ENCODE measurements around the gene EHD1.
"Not testable (repeated sequence)": the region's sequence is repeated elsewhere in the genome, so short reads cannot be mapped to it uniquely, and the experiment has no call there.

EHD1 gene

GRCh38 chr11:64852804-64853509 lies 25.5 kb downstream of the EHD1 start:
- no peak overlapping the region for H3K27ac ChIP-seq (ENCODE audit: low read depth, low read length)
- no peaks in the 10 kb centered on the region for H3K9me3 ChIP-seq (ENCODE audit: insufficient read depth, low read depth, low read length)
- 93% methylated on average over 23 of the region's 24 CpGs for WGBS
- no peak overlapping the region for H3K9ac ChIP-seq (ENCODE audit: low read depth, low read length)
- peaks cover 8% of the 10 kb centered on the region for H3K4me1 ChIP-seq (ENCODE audit: insufficient read depth, low read length)
- no peaks in the 10 kb centered on the region for H3K27me3 ChIP-seq (ENCODE audit: insufficient read depth, low read length)
- H3K4me3 ChIP-seq (ENCODE audit: low read length): no peak overlapping the region
- peaks cover 8% of the 10 kb centered on the region for H3K36me3 ChIP-seq (ENCODE audit: insufficient read depth, low read length)

GRCh38 chr11:64851831-64852351 lies 26.5 kb downstream of the EHD1 start:
- Histone ChIP-seq H3K27ac (ENCODE audit: low read depth, low read length) (peak overlapping the region; percentile 10; the same call in 1 of the 2 replicates), H3K9me3 (ENCODE audit: insufficient read depth, low read depth, low read length) (no peaks in the 10 kb centered on the region), H3K4me3 (ENCODE audit: low read length) (no peak overlapping the region), H3K36me3 (ENCODE audit: insufficient read depth, low read length) (peaks cover 8% of the 10 kb centered on the region), H3K9ac (ENCODE audit: low read depth, low read length) (peak overlapping the region; percentile 44; the same call in 1 of the 2 replicates), H3K27me3 (ENCODE audit: insufficient read depth, low read length) (no peaks in the 10 kb centered on the region), H3K4me1 (ENCODE audit: insufficient read depth, low read length) (peaks cover 8% of the 10 kb centered on the region)
- WGBS: 89% methylated on average over 8 of the region's 8 CpGs

DNA sequence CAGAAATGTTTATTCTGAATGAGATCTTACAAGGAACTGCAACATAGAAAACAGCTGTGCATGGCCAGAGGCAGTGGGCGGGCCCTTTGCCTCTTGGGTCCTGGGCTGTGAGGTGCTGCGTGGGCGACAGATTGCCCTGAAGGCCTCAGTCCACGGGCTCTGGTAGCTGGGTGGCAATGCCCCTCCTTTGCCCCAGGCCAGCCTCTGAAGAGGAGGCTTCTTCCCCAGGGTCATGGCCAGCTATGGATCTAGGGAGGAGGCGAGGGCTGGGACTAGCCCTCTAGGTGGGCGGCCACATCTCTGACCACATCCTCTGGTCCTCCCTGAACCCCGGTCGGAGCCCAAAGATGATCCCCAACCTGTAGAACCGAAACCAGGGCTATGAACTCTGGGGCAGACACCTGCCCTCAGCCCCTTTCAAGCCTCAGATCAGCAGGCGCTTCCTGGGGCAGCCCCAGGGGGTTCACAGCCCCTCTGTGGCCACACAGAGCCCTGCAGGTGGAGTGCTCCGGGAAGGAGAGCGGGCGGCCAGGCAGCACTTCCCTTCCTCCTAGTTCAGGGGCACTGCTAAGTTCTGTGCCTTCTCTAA lies 27.3 kb downstream of the EHD1 start:
- Histone ChIP-seq H3K27ac (ENCODE audit: low read depth, low read length) (peak overlapping the region; percentile 49; the same call in 1 of the 2 replicates), H3K36me3 (ENCODE audit: insufficient read depth, low read length) (peaks cover 8% of the 10 kb centered on the region), H3K27me3 (ENCODE audit: insufficient read depth, low read length) (no peaks in the 10 kb centered on the region), H3K9ac (ENCODE audit: low read depth, low read length) (peak overlapping the region; percentile 44; the same call in 1 of the 2 replicates), H3K9me3 (ENCODE audit: insufficient read depth, low read depth, low read length) (no peaks in the 10 kb centered on the region), H3K4me1 (ENCODE audit: insufficient read depth, low read length) (peaks cover 8% of the 10 kb centered on the region), H3K4me3 (ENCODE audit: low read length) (no peak overlapping the region)
- 54% methylated on average over 13 of the region's 13 CpGs for WGBS

DNA sequence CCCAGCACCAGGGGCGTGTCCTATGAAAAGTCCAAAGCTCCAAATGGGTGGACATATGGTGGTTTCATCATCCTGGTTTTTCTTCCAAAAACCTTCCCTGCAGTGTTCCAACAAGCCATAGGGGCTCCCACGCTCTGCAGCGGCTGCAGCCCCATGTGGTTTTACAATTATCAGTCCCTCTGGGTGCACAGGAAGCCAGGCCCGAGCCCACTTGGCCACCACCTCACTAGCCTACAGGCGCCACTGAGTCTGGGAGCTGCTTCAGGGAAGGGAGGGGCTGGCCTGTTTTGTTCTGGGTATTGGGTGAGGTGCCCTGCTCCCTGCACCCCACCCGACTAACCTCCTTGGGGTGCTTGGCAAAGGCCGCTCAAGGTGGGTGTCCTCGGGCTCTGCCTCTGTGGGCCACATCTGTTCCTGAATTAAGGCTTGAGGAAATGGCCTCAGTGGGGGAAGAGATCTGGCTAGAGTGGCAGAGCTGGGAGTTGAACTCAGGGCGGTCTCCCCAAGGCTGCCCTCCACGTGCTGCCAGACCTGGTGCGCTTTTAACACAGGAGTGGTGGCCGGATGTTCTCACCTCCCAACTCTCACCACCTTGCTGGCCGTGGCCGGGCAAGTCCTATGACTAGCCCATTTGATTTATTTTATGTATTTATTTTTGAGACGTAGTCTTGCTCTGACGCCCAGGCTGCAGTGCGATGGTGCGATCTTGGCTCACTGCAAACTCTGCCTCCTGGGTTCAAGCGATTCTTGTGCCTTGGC lies 28.6 kb downstream of the EHD1 start:
- Histone ChIP-seq H3K4me3 (ENCODE audit: low read length) (no peak overlapping the region), H3K4me1 (ENCODE audit: insufficient read depth, low read length) (peaks cover 8% of the 10 kb centered on the region), H3K27ac (ENCODE audit: low read depth, low read length) (no peak overlapping the region), H3K36me3 (ENCODE audit: insufficient read depth, low read length) (peaks cover 8% of the 10 kb centered on the region), H3K27me3 (ENCODE audit: insufficient read depth, low read length) (no peaks in the 10 kb centered on the region), H3K9ac (ENCODE audit: low read depth, low read length) (no peak overlapping the region), H3K9me3 (ENCODE audit: insufficient read depth, low read depth, low read length) (no peaks in the 10 kb centered on the region)
- WGBS: 94% methylated on average over 19 of the region's 19 CpGs

- H3K9ac ChIP-seq (ENCODE audit: low read depth, low read length): no peak overlapping the region
- peaks cover 8% of the 10 kb centered on the region for H3K4me1 ChIP-seq (ENCODE audit: insufficient read depth, low read length)
- peaks cover 4% of the 10 kb centered on the region; the same call in 1 of the 2 replicates for H3K36me3 ChIP-seq (ENCODE audit: insufficient read depth, low read length)
- H3K27me3 ChIP-seq (ENCODE audit: insufficient read depth, low read length): no peaks in the 10 kb centered on the region
- H3K4me3 ChIP-seq (ENCODE audit: low read length): no peak overlapping the region
- H3K27ac ChIP-seq (ENCODE audit: low read depth, low read length): no peak overlapping the region
- no peaks in the 10 kb centered on the region for H3K9me3 ChIP-seq (ENCODE audit: insufficient read depth, low read depth, low read length)
- 82% methylated on average over 16 of the region's 16 CpGs for WGBS
These were observed 29.4 kb downstream of the EHD1 start for GRCh38 chr11:64848826-64849597.

DNA sequence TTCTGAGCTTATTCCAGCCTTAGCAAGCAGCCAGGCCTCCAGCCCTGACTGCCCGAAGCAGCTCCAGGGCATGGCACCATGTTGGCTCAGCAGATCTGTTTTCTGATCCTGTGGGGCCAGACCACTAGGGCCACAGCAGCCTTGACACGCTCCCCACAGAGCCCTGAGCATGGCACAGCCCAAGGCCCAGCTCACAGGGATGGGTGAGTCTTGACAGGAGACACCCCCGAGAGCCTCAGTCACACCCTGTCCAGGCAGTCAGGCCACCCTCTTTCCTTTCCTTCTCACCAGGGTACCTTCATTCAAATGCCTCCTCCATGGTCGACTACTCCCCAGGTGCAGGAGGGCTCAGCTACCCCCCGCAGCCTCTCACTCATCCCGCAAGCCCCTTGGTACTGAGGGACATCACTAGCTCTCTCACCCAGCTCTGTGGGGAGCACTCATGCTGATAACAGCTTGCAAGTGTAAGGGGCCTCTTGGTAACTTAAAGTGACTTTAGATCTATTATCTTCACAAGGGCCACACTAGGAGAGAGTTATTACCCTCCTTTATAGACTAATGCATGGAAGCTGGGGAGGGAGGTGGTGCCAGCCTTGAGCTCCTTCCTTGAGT lies 30.1 kb downstream of the EHD1 start:
- Histone ChIP-seq H3K4me3 (ENCODE audit: low read length) (no peak overlapping the region), H3K27ac (ENCODE audit: low read depth, low read length) (no peak overlapping the region), H3K36me3 (ENCODE audit: insufficient read depth, low read length) (no peaks in the 10 kb centered on the region), H3K27me3 (ENCODE audit: insufficient read depth, low read length) (no peaks in the 10 kb centered on the region), H3K9ac (ENCODE audit: low read depth, low read length) (no peak overlapping the region), H3K4me1 (ENCODE audit: insufficient read depth, low read length) (peaks cover 8% of the 10 kb centered on the region), H3K9me3 (ENCODE audit: insufficient read depth, low read depth, low read length) (no peaks in the 10 kb centered on the region)
- WGBS: 85% methylated on average over 6 of the region's 6 CpGs

DNA sequence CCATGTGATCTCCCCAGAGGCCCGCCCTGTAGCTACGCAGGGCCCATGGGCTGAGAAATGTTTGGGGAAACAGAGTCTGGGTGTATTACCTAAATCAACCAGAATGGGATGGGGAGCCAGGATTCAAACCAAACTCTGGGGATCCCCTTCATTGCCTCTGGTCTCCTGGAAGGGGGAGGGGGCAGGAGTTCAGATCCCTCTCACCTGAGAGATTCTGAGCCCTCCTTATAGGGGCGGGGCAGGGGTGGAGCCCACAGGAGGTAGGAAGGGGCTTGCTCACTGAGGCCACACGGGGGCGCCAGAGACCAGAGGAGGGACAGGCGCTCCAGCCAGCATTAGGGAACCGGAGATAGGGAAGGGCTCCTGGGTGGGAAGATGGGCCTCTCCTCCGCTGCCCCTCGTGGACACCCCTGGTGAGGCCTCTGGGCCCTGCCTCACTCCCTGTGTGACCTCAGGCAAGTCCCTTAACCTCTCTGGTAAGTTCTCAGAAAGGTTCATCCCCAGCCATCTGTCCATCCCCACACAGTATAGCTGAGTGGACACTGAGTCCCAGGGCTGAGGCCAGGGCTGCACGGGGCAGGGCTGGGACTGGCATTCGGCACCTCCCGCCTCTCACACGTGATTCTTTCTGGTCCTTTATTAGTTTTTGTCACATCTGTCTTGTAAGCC lies 31.3 kb downstream of the EHD1 start:
- Histone ChIP-seq H3K27me3 (ENCODE audit: insufficient read depth, low read length) (no peaks in the 10 kb centered on the region), H3K27ac (ENCODE audit: low read depth, low read length) (no peak overlapping the region), H3K36me3 (ENCODE audit: insufficient read depth, low read length) (no peaks in the 10 kb centered on the region), H3K4me3 (ENCODE audit: low read length) (no peak overlapping the region), H3K4me1 (ENCODE audit: insufficient read depth, low read length) (peaks cover 14% of the 10 kb centered on the region), H3K9ac (ENCODE audit: low read depth, low read length) (no peak overlapping the region), H3K9me3 (ENCODE audit: insufficient read depth, low read depth, low read length) (no peaks in the 10 kb centered on the region)
- WGBS: 38% methylated on average over 13 of the region's 13 CpGs

DNA sequence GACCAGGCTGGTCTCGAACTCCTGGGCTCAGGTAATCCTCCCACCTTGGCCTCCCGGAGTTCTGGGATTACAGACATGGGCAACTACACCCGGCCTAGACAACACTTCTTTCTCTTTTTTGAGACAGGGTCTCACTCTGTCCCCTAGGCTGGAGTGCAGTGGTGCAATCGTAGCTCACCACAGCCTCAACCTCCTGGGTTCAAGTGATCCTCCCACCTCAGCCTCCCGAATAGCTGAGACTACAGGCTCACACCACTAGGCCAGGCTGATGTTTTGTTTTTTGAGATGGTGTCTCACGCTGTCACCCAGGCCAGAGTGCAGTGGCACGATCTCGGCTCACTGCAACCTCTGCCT lies 32.7 kb downstream of the EHD1 start:
- H3K27me3 ChIP-seq (ENCODE audit: insufficient read depth, low read length); H3K9ac ChIP-seq (ENCODE audit: low read depth, low read length); H3K9me3 ChIP-seq (ENCODE audit: insufficient read depth, low read depth, low read length); H3K4me3 ChIP-seq (ENCODE audit: low read length); H3K27ac ChIP-seq (ENCODE audit: low read depth, low read length); H3K36me3 ChIP-seq (ENCODE audit: insufficient read depth, low read length): not testable (repeated sequence)
- WGBS: 91% methylated on average over 8 of the region's 8 CpGs
- H3K4me1 ChIP-seq (ENCODE audit: insufficient read depth, low read length): peaks cover 10% of the 10 kb centered on the region; the same call in 1 of the 2 replicates

DNA sequence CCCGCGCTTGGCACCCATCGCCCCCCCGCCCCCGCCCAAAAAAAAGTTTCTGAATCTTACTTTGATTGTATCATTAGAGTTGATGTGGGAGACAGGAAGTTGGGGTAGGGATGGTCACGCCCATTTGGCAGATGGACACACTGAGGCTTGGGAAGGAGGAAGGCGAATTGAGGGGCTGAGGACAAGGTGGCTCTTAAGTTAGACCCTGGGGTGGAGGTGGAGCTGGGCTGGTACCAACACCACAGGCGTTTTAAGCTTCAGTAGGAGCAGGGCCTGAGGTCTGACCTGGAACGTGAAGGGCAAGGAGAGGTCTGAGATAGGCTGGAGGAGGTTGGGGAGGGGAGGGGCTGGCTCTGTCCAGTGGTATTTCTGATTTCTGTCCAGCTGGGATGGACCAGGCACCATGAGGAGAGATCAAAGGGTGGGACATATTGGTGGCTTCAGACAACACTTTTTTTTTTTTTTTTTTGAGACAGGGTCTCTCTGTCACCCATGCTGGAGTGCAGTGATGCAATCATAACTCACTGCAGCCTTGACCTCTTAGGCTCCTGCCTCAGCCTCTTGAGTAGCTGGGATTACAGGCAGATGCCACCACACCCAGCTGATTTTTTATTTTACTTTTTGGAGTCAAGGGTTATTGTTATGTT lies 33.2 kb downstream of the EHD1 start:
- Histone ChIP-seq H3K9ac (ENCODE audit: low read depth, low read length) (no peak overlapping the region), H3K4me3 (ENCODE audit: low read length) (peak overlapping the region; percentile 87), H3K36me3 (ENCODE audit: insufficient read depth, low read length) (0 out of 2 replicates have a peak, but pooled peaks cover 4% of the 10 kb centered on the region), H3K27me3 (ENCODE audit: insufficient read depth, low read length) (no peaks in the 10 kb centered on the region), H3K9me3 (ENCODE audit: insufficient read depth, low read depth, low read length) (no peaks in the 10 kb centered on the region), H3K27ac (ENCODE audit: low read depth, low read length) (no peak overlapping the region; the same call in 1 of the 2 replicates), H3K4me1 (ENCODE audit: insufficient read depth, low read length) (peaks cover 10% of the 10 kb centered on the region; the same call in 1 of the 2 replicates)
- 25% methylated on average over 9 of the region's 9 CpGs for WGBS

Measured in HUES64 (cell line).